Measurements from ENCODE around the gene ZBTB42. TPM values are rescaled to one million over a fixed set of nuclear protein-coding genes. Genes with fewer than 3 reads are reported as not detected.
A peak's percentile ranks its signal among the peaks of the same experiment; 100 is the strongest.
"Not testable (repeated sequence)": the region's sequence is repeated elsewhere in the genome, so short reads cannot be mapped to it uniquely, and the experiment has no call there.

The ZBTB42 gene
- total and polyA plus RNA-seq, 3 donors from 2014 or later = 6.1 to 8.4 (median 7.1) TPM

- no peak overlapping the region for H3K27ac ChIP-seq
- TF ChIP-seq CTCF (IDR thresholded peaks at IDR 0.05) (peak; percentile 74 to 91 (median 79)), POLR2A (IDR thresholded peaks at IDR 0.05) (no peak)
- WGBS, 2 donors = 0% methylated on average over 2 to 28 of the region's 54 CpGs
- peak overlapping the region; percentile 54 to 60 for H3K4me3 ChIP-seq
- H3K36me3 ChIP-seq (ENCODE audit: low read depth, missing control alignments) = no peaks in the 10 kb centered on the region
- no peaks in the 10 kb centered on the region for H3K9me3 ChIP-seq
- H3K27me3 ChIP-seq = no peaks in the 10 kb centered on the region
- intact Hi-C loops (cut with DNase I; ENCODE audit: low total_unique reads) = loop anchor here (5.0 kb wide), 1 partner anchor 49 kb away; no protein-coding TSS in a partner anchor
- peak; percentile 90 for DNase-seq
- peaks cover 15% of the 10 kb centered on the region for H3K4me1 ChIP-seq
These were observed 25.4 kb downstream of the ZBTB42 start for GRCh38 chr14:104826189-104826860.

- Histone ChIP-seq H3K9me3 (no peaks in the 10 kb centered on the region), H3K36me3 (ENCODE audit: low read depth, missing control alignments) (no peaks in the 10 kb centered on the region), H3K27me3 (no peaks in the 10 kb centered on the region), H3K27ac (no peak overlapping the region), H3K4me1 (peaks cover 15% of the 10 kb centered on the region), H3K4me3 (peak overlapping the region; percentile 45 to 60)
- TF ChIP-seq POLR2A (IDR thresholded peaks at IDR 0.05) = no peak
- no peak for TF ChIP-seq CTCF (IDR thresholded peaks at IDR 0.05)
- 0 to 3% methylated on average over 10 to 21 of the region's 27 CpGs for WGBS, 2 donors
- intact Hi-C loops (cut with DNase I; ENCODE audit: low total_unique reads) = loop anchor here (5.0 kb wide), 1 partner anchor 50 kb away; no protein-coding TSS in a partner anchor
- no peak for DNase-seq
These were observed 25.9 kb downstream of the ZBTB42 start for GRCh38 chr14:104826861-104827176.

GRCh38 chr14:104827177-104828055, 26.5 kb downstream of the ZBTB42 start:
- DNase-seq = peak; percentile 34
- Histone ChIP-seq H3K9me3 (no peaks in the 10 kb centered on the region), H3K4me1 (peaks cover 15% of the 10 kb centered on the region), H3K27ac (no peak overlapping the region), H3K36me3 (ENCODE audit: low read depth, missing control alignments) (no peaks in the 10 kb centered on the region), H3K4me3 (peak overlapping the region; percentile 45 to 60), H3K27me3 (no peaks in the 10 kb centered on the region)
- peak in 2 of 3 experiments; percentile 23 to 36 for TF ChIP-seq CTCF (IDR thresholded peaks at IDR 0.05)
- TF ChIP-seq POLR2A (IDR thresholded peaks at IDR 0.05) = no peak
- 9% methylated on average over 23 to 37 of the region's 39 CpGs for WGBS, 2 donors
- intact Hi-C loops (cut with DNase I; ENCODE audit: low total_unique reads) = loop anchor here (5.0 kb wide), 1 partner anchor 50 kb away; no protein-coding TSS in a partner anchor

- DNase-seq = no peak
- Histone ChIP-seq H3K27ac (no peak overlapping the region), H3K36me3 (ENCODE audit: low read depth, missing control alignments) (no peaks in the 10 kb centered on the region), H3K27me3 (no peaks in the 10 kb centered on the region), H3K4me3 (no peak overlapping the region), H3K9me3 (no peaks in the 10 kb centered on the region), H3K4me1 (peaks cover 13% of the 10 kb centered on the region)
- TF ChIP-seq POLR2A (IDR thresholded peaks at IDR 0.05) (no peak), CTCF (IDR thresholded peaks at IDR 0.05) (no peak)
- WGBS, 2 donors = 66 to 76% methylated on average over 9 of the region's 9 CpGs
- intact Hi-C loops (cut with DNase I; ENCODE audit: low total_unique reads) = no loop called here
These were observed 29.9 kb downstream of the ZBTB42 start for GRCh38 chr14:104830781-104831180.

GRCh38 chr14:104836171-104836935, 35.5 kb downstream of the ZBTB42 start:
- H3K27me3 ChIP-seq; DNase-seq; H3K36me3 ChIP-seq (ENCODE audit: low read depth, missing control alignments); H3K4me3 ChIP-seq; H3K27ac ChIP-seq; H3K4me1 ChIP-seq; H3K9me3 ChIP-seq; intact Hi-C loops (cut with DNase I; ENCODE audit: low total_unique reads): not testable (repeated sequence)
- WGBS, 2 donors = 76 to 82% methylated on average over 13 to 40 of the region's 41 CpGs
